DOHH2 (cell line): ENCODE data around the gene SMAP1.

Source experiments
- CTCF ChIP-seq: fragments of 200-600 bp; sonication (generic); IDR thresholded peaks from one replicate; pipeline ENCODE4 v1.5.1; 2014; ENCODE audit warnings: antibody characterized with exemption, mild to moderate bottlenecking, low read depth, low read length; ENCODE audit not compliant: poor library complexity, severe bottlenecking
- EZH2phosphoT487 ChIP-seq: fragments of 200-600 bp; sonication (generic); IDR thresholded peaks from 2 replicates; pipeline ENCODE4 v1.6.1; 2017; ENCODE audit warnings: borderline replicate concordance, mild to moderate bottlenecking, antibody characterized with exemption, low read length, moderate library complexity, mixed read lengths

GRCh38 chr6:70684794-70685493 is 17.3 kb downstream of the SMAP1 start:
- TF ChIP-seq CTCF: no peak
- TF ChIP-seq EZH2phosphoT487: no peak
